Measurements from ENCODE around the gene DLGAP1.

GRCh38 chr18:3546106-3546505, 909.0 kb downstream of the DLGAP1 start:
- TF ChIP-seq POLR2A (IDR thresholded peaks at IDR 0.05): no peak
- TF ChIP-seq CTCF (IDR thresholded peaks at IDR 0.05): no peak

All from testis (tissue), 2 donors.